ENCODE measurements around the gene COPS4.
"Not testable (repeated sequence)": the region's sequence is repeated elsewhere in the genome, so short reads cannot be mapped to it uniquely, and the experiment has no call there.

Gene COPS4

DNA sequence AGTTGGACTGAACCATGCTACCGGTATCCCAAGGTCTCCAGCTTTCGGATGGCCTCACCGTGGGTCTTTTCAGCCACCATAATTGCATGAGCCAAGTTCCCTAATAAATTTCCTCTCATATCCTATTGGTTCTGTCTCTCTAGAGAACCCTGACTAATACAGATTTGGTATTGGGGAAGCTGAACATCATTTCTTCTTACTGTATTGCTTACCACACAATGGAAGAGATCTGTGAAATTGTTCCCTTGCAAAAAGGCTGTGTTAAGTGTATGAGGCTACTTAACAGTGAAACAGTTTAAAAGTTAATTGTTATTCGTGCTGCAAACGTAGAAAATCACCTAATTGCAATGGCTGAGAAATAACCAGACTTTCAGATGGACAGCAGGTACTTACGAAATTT is 45.6 kb downstream of the COPS4 start:
- peaks cover 19% of the 10 kb centered on the region for H3K36me3 ChIP-seq
- no peak overlapping the region for H3K4me2 ChIP-seq
- H3K27ac ChIP-seq = no peak overlapping the region
- H3K27me3 ChIP-seq = no peaks in the 10 kb centered on the region
- H4K20me1 ChIP-seq = no peaks in the 10 kb centered on the region
- no peaks in the 10 kb centered on the region for H3K9me3 ChIP-seq
- H3K4me1 ChIP-seq = peaks cover 9% of the 10 kb centered on the region
- no peak overlapping the region for H3K4me3 ChIP-seq
- no peak for TF ChIP-seq Cebpa-rat (IDR thresholded peaks at IDR 0.05)
- H3K9ac ChIP-seq = no peak overlapping the region

DNA sequence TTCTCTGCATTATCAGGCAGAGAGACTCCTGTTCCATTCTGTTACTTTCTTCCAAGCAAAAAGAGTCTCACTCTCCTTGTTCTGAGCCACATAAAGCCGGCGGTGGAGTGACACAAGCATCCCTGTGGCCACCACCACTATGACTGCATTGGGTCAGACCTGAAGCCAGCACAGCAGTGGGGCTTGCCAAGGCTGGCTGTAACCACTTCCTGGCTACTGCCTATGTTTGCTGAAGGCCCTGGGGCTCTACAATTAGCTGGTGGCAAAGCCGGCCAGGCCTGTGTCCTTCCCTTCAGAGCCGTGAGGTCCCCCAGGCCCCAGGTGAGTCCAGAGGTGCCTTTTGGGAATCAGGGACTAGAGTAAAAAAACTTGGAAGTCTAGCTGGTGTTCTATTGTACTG is 47.8 kb downstream of the COPS4 start:
- Histone ChIP-seq H3K4me3 (no peak overlapping the region), H3K9me3 (no peaks in the 10 kb centered on the region), H3K27ac (no peak overlapping the region), H3K36me3 (no peaks in the 10 kb centered on the region), H3K4me2 (no peak overlapping the region), H3K27me3 (no peaks in the 10 kb centered on the region), H3K4me1 (peaks cover 9% of the 10 kb centered on the region), H4K20me1 (no peaks in the 10 kb centered on the region), H3K9ac (no peak overlapping the region)
- no peak for TF ChIP-seq Cebpa-rat (IDR thresholded peaks at IDR 0.05)

DNA sequence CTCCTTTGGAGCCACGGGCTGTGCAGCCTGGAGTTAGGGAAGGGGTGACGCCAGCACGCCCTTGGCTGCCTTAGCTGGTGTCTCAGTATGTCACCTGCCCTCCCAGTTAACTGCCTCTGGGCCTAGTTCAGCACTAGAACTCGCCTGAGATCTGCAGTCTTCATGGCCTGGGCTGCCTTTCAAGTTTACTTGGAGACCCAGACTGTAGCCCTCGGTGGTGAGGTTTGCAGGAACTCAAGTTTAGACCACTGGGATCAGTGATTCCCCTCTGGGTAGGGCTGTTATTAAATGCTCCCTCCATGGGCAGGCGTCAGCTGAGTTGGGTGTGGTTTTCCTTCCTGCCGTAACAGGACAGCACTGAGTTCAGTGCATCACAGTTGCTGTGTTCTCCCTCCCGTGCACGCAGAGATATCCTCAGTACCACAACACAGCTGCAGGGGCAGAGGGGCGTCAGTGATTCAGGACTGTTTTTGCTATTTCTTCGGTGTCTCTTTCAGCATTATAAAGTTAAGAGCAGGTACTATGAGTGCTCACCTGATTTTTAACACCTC is 49.0 kb downstream of the COPS4 start:
- peak overlapping the region; percentile 24 for H3K4me2 ChIP-seq
- H3K4me3 ChIP-seq = no peak overlapping the region
- no peak for TF ChIP-seq Cebpa-rat (IDR thresholded peaks at IDR 0.05)
- H3K27ac ChIP-seq = no peak overlapping the region
- H3K9me3 ChIP-seq = no peaks in the 10 kb centered on the region
- peaks cover 9% of the 10 kb centered on the region for H3K4me1 ChIP-seq
- H3K36me3 ChIP-seq = no peaks in the 10 kb centered on the region
- no peak overlapping the region for H3K9ac ChIP-seq
- no peaks in the 10 kb centered on the region for H3K27me3 ChIP-seq
- H4K20me1 ChIP-seq = no peaks in the 10 kb centered on the region

DNA sequence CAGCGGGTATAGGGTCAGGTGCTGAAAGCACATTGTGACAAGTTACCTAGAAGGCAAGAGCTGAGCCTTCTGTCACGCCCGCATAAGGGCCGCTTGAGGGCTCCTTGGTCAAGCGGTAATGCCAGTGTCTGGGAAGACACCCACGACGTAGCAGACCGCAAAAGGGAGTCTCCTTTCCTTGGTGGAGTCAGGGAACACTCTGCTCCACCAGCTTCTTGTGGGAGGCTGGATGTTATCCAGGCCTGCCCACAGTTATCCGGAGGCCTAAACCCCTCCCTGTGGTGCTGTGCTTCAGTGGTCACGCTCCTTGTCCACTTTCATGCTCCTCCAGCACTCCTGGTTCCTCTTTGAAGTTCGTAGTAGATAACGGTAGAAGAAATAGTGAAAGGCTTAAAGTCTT is 50.0 kb downstream of the COPS4 start:
- H3K27me3 ChIP-seq, H4K20me1 ChIP-seq, H3K27ac ChIP-seq, H3K36me3 ChIP-seq, H3K4me3 ChIP-seq, H3K9ac ChIP-seq, H3K4me1 ChIP-seq, H3K9me3 ChIP-seq, H3K4me2 ChIP-seq: not testable (repeated sequence)

DNA sequence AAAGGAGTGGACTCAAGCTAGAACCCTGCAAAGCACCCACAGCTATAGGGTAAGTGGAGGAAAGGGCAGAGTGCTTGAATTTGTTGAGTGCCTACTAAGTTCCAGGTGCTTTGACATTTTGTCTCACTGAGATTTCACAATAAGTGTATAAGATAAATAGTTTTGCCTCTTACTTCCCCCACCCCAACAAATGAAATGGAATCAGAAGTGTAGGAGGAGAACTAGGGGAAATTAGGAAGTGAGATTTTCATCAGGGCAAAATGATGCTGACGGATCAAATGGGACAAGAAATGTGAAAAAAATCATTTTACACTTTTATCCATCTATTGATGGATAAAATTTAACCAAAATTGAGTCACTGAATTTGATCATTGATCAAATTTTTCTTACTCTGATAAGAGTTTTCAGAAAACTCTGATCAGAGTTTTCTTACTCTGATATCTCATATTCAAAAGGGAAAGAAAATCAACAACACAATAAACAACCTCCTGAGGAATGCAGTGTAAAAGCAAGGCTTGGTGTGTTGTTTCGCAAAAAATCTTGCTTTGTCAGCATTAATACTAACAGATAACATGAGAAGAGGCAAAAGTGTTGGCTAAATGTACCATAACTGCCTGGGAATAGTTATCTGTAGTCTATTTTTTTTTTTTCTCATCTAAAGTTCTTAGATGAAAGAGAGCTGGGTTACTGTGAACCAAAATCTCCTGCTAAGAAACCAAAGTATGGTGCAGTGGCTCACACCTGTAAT is 54.6 kb downstream of the COPS4 start:
- no peak overlapping the region for H3K4me3 ChIP-seq
- TF ChIP-seq Cebpa-rat (IDR thresholded peaks at IDR 0.05) = no peak
- no peak overlapping the region for H3K27ac ChIP-seq
- no peaks in the 10 kb centered on the region for H4K20me1 ChIP-seq
- no peak overlapping the region for H3K9ac ChIP-seq
- H3K27me3 ChIP-seq = no peaks in the 10 kb centered on the region
- H3K4me2 ChIP-seq = no peak overlapping the region
- no peaks in the 10 kb centered on the region for H3K9me3 ChIP-seq
- no peaks in the 10 kb centered on the region for H3K4me1 ChIP-seq
- H3K36me3 ChIP-seq = no peaks in the 10 kb centered on the region

DNA sequence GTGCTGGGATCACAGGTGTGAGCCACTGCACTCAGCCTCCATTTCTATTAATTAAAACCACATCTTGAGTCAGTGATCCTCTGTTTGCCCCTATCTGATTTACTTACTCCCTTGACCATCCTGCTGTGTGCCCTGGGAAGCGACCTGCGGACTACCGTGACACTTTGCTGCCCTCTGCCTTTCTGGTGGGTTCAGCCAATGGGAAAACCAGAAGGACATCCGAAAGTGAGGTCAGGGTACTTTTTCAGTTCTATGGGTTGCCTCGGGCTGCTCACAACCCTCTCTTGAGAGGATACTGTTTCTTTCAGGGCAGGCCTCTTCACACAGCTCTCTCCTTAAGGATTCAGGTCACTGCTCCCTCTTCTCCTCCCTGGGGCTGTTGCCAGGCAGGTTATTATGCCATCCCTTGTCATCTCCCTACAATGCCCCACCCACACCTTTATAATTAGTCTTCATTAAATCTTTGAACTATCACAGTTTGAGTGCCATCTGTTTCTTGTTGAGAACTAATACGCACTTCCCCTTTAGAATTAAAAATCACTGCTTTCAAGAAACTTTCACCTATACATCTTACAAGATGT is 58.2 kb downstream of the COPS4 start:
- Histone ChIP-seq H3K36me3 (no peaks in the 10 kb centered on the region), H3K4me1 (no peaks in the 10 kb centered on the region), H3K9ac (no peak overlapping the region), H3K27ac (no peak overlapping the region), H4K20me1 (no peaks in the 10 kb centered on the region), H3K27me3 (no peaks in the 10 kb centered on the region), H3K4me3 (no peak overlapping the region), H3K4me2 (no peak overlapping the region), H3K9me3 (no peaks in the 10 kb centered on the region)
- no peak for TF ChIP-seq Cebpa-rat (IDR thresholded peaks at IDR 0.05)

DNA sequence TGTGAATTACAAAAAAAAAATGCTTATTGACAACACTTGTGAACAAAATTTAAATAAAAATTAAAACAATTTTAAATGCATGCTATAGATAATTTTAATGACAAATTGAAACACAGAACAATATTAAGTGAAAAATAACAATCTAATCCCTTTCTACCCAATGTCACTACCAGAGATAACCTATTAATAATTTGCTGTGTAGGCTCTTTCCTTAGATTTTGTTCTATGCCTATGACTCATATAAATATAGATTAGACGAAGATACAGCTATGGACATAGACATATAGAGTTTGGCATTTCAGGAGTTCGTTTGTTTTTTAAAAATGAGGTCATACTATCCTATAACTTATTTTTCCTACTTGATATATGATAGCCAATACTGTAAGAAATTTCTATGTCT is 61.4 kb downstream of the COPS4 start:
- H3K9me3 ChIP-seq = no peaks in the 10 kb centered on the region
- H3K4me1 ChIP-seq = no peaks in the 10 kb centered on the region
- no peak overlapping the region for H3K4me3 ChIP-seq
- H4K20me1 ChIP-seq = no peaks in the 10 kb centered on the region
- no peak for TF ChIP-seq Cebpa-rat (IDR thresholded peaks at IDR 0.05)
- no peak overlapping the region for H3K4me2 ChIP-seq
- H3K36me3 ChIP-seq = no peaks in the 10 kb centered on the region
- no peaks in the 10 kb centered on the region for H3K27me3 ChIP-seq
- no peak overlapping the region for H3K27ac ChIP-seq
- no peak overlapping the region for H3K9ac ChIP-seq

DNA sequence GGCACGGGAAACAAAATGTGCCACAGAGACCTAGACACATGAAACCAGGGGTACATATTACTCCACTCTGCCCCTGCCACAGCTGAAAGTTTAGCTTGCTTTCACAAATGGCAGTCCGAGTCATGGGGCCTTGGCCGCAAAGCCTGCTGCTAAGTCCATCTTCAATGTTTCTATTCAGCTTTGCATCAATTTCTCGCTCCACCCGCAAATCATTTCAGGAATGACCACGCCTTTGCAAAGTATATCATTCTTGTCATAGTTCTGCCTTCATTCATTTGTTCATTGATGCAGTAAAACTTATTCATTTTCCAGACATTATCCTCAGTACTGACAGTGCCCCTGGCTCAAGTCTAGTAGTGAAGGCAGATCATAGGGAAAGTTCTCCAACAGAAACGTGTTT is 70.0 kb downstream of the COPS4 start:
- peaks cover 19% of the 10 kb centered on the region for H3K27me3 ChIP-seq
- H3K4me2 ChIP-seq = no peak overlapping the region
- no peak overlapping the region for H3K9ac ChIP-seq
- no peaks in the 10 kb centered on the region for H3K36me3 ChIP-seq
- H3K4me1 ChIP-seq = no peaks in the 10 kb centered on the region
- H4K20me1 ChIP-seq = no peaks in the 10 kb centered on the region
- no peak overlapping the region for H3K4me3 ChIP-seq
- TF ChIP-seq Cebpa-rat (IDR thresholded peaks at IDR 0.05) = no peak
- no peaks in the 10 kb centered on the region for H3K9me3 ChIP-seq
- H3K27ac ChIP-seq = no peak overlapping the region

DNA sequence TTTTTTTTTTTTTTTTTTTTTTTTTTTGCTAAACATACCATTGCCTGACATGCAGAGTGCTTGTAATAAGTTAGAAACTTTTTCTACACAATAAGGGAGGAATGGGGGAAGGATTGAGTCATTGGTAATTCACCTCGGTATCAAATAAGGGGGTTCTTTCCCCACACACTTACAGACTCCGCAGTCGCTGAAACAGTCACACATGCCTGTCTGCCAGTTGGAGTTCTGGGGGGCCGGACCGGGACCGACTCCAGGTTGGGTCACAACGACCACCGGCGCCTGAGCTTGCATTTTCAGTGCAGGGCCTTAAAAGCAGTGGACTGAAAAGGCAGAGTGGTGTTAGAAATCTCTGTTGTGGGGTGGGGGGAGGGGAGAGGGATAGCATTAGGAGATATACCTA is 72.6 kb downstream of the COPS4 start:
- Histone ChIP-seq H3K27ac (no peak overlapping the region), H3K27me3 (peaks cover 19% of the 10 kb centered on the region), H3K36me3 (no peaks in the 10 kb centered on the region), H3K9ac (no peak overlapping the region), H3K4me2 (no peak overlapping the region), H3K4me1 (peaks cover 25% of the 10 kb centered on the region), H4K20me1 (no peaks in the 10 kb centered on the region), H3K9me3 (no peaks in the 10 kb centered on the region), H3K4me3 (no peak overlapping the region)
- no peak for TF ChIP-seq Cebpa-rat (IDR thresholded peaks at IDR 0.05)

DNA sequence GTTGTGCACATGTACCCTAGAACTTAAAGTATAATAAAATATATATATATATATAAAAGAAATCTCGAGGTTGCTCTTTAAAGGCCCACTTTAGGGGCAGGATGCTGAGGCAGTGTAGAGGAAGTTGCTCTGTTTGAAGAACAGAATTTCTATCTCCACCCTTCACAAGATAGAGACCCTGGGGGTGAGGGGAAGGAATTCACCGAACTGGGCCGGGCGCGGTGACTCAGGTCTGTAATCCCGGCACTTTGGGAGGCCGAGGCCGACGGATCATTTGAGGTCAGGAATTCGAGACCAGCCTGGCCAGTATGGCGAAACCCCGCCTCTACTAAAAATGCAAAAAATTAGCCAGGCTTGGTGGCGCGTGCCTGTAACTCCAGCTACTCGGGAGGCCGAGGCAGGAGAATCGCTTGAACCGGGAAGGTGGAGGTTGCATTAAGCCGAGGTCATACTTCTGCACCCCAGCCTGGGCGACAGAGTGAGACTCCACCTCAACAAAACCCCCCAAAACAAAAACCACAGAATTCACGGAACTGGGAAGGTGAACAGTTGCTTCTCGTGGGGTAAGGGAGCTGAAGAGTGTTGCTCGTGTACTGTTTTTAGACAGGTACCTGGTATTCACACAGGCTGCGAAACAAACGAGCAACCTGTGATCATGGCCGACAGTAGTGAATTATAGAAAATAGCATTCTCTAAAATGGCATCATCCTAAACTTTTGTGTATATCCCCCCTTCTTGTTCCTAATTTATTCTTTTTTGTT is 73.3 kb downstream of the COPS4 start:
- no peak overlapping the region for H3K4me2 ChIP-seq
- TF ChIP-seq Cebpa-rat (IDR thresholded peaks at IDR 0.05) = no peak

More for the DNA sequence above, 73.3 kb downstream of the COPS4 start:
- H4K20me1 ChIP-seq = no peaks in the 10 kb centered on the region
- H3K4me3 ChIP-seq = no peak overlapping the region
- no peak overlapping the region for H3K9ac ChIP-seq
- H3K36me3 ChIP-seq = no peaks in the 10 kb centered on the region
- H3K27me3 ChIP-seq = peaks cover 19% of the 10 kb centered on the region
- H3K4me1 ChIP-seq = peaks cover 31% of the 10 kb centered on the region
- H3K9me3 ChIP-seq = no peaks in the 10 kb centered on the region
- H3K27ac ChIP-seq = no peak overlapping the region

All from BLaER1 (cell line).